ENCODE measurements around the gene GET4.

- TF ChIP-seq ZNF18 (tag by site-specific recombination; IDR thresholded peaks at IDR 0.05) (no peak), ZNF558 (tag by site-specific recombination; IDR thresholded peaks at IDR 0.05) (no peak), ZNF324 (tag by site-specific recombination; IDR thresholded peaks at IDR 0.05) (no peak), ZNF214 (tag by site-specific recombination; IDR thresholded peaks at IDR 0.05; ENCODE audit: borderline replicate concordance) (no peak), CTCF (tag by site-specific recombination; IDR thresholded peaks at IDR 0.05) (no peak), ZEB2 (tag by site-specific recombination; IDR thresholded peaks at IDR 0.05) (no peak), ATF2 (tag by site-specific recombination; IDR thresholded peaks at IDR 0.05; ENCODE audit: low read depth) (no peak), ZNF624 (tag by site-specific recombination; IDR thresholded peaks at IDR 0.05) (no peak), ZNF510 (tag by site-specific recombination; IDR thresholded peaks at IDR 0.05; ENCODE audit: insufficient replicate concordance) (no peak), SCRT1 (tag by site-specific recombination; IDR thresholded peaks at IDR 0.05; ENCODE audit: borderline replicate concordance) (no peak), GLIS2 (tag by site-specific recombination; IDR thresholded peaks at IDR 0.05) (no peak), ZFP3 (tag by site-specific recombination; IDR thresholded peaks at IDR 0.05; ENCODE audit: low read depth) (no peak), ZNF16 (tag by site-specific recombination; IDR thresholded peaks at IDR 0.05; ENCODE audit: low read depth) (no peak), ZNF366 (tag by site-specific recombination; conservative IDR thresholded peaks at IDR 0.05) (no peak)
These were observed 10.4 kb upstream of the GET4 start for GRCh38 chr7:865921-866320.
